T follicular helper cell (primary cell): Measurements from ENCODE around the gene PRKN.
"Not testable (repeated sequence)": the region's sequence is repeated elsewhere in the genome, so short reads cannot be mapped to it uniquely, and the experiment has no call there.

Experiments used
- DNase-seq: peaks from one replicate; pipeline ENCODE4 v3.0.0-alpha.2; 2020; ENCODE audit warnings: low read depth

The PRKN gene

GRCh38 chr6:161349886-161350285 is 1377.7 kb downstream of the PRKN start:
- DNase-seq: no peak

- no peak for DNase-seq
Observed at GRCh38 chr6:161348628-161348994, 1379.0 kb downstream of the PRKN start.

GRCh38 chr6:161347988-161348627 is 1379.5 kb downstream of the PRKN start:
- DNase-seq: no peak

GRCh38 chr6:161347125-161347524 is 1380.4 kb downstream of the PRKN start:
- DNase-seq: no peak

GRCh38 chr6:161346717-161347116 is 1380.8 kb downstream of the PRKN start:
- DNase-seq: no peak

GRCh38 chr6:161344626-161345025 is 1382.9 kb downstream of the PRKN start:
- DNase-seq: no peak

- no peak for DNase-seq
Observed at GRCh38 chr6:161342039-161342438, 1385.5 kb downstream of the PRKN start.

GRCh38 chr6:161341638-161342037 is 1385.9 kb downstream of the PRKN start:
- no peak for DNase-seq

GRCh38 chr6:161338015-161338414 is 1389.6 kb downstream of the PRKN start:
- no peak for DNase-seq

- no peak for DNase-seq
Observed at GRCh38 chr6:161336479-161336878, 1391.1 kb downstream of the PRKN start.

- no peak for DNase-seq
Observed at GRCh38 chr6:161333410-161333809, 1394.2 kb downstream of the PRKN start.

GRCh38 chr6:161331402-161332081 is 1396.0 kb downstream of the PRKN start:
- DNase-seq: not testable (repeated sequence)

GRCh38 chr6:161327360-161327953 is 1400.1 kb downstream of the PRKN start:
- DNase-seq: no peak

- DNase-seq: no peak
Observed at GRCh38 chr6:161319231-161319630, 1408.3 kb downstream of the PRKN start.

- DNase-seq: no peak
Observed at GRCh38 chr6:161318456-161318855, 1409.1 kb downstream of the PRKN start.

- DNase-seq: no peak
Observed at GRCh38 chr6:161316531-161316930, 1411.0 kb downstream of the PRKN start.

GRCh38 chr6:161315246-161315917 is 1412.2 kb downstream of the PRKN start:
- not testable (repeated sequence) for DNase-seq

GRCh38 chr6:161314541-161315245 is 1412.9 kb downstream of the PRKN start:
- not testable (repeated sequence) for DNase-seq

GRCh38 chr6:161313940-161314509 is 1413.5 kb downstream of the PRKN start:
- DNase-seq: no peak

- not testable (repeated sequence) for DNase-seq
Observed at GRCh38 chr6:161313475-161313874, 1414.1 kb downstream of the PRKN start.

- not testable (repeated sequence) for DNase-seq
Observed at GRCh38 chr6:161309774-161310173, 1417.8 kb downstream of the PRKN start.
